Endodermal cell (in vitro differentiated cells): ENCODE results near the gene HLA-A. TPM values are rescaled to one million over a fixed set of nuclear protein-coding genes. Genes with fewer than 3 reads are reported as not detected.

ENCODE experiments used
- DNase-seq: peaks from one replicate; pipeline ENCODE4 v3.0.0-alpha.2; 2017
- H3K27ac ChIP-seq: 2 replicates; pipeline ENCODE4 v1.5.1; 2013; ENCODE audit warnings: mild to moderate bottlenecking, low read depth, low read length, moderate library complexity
- H3K27me3 ChIP-seq: 2 replicates; pipeline ENCODE4 v1.6.1; 2013; ENCODE audit warnings: mild to moderate bottlenecking, low read length, moderate library complexity; ENCODE audit not compliant: insufficient read depth, control insufficient read depth, poor library complexity, severe bottlenecking
- H3K36me3 ChIP-seq: 2 replicates; pipeline ENCODE4 v1.7.0; 2013; ENCODE audit warnings: mild to moderate bottlenecking, low read length, moderate library complexity; ENCODE audit not compliant: control insufficient read depth, insufficient read depth
- H3K4me1 ChIP-seq: one replicate; pipeline ENCODE4 v1.7.0; 2013; ENCODE audit warnings: low read length; ENCODE audit not compliant: control insufficient read depth, insufficient read depth
- H3K4me3 ChIP-seq: 2 replicates; pipeline ENCODE4 v1.5.1; 2013; ENCODE audit warnings: mild to moderate bottlenecking, low read length, moderate library complexity
- H3K9ac ChIP-seq: 2 replicates; pipeline ENCODE4 v1.6.1; 2013; ENCODE audit warnings: mild to moderate bottlenecking, low read length, moderate library complexity; ENCODE audit not compliant: poor library complexity, severe bottlenecking; ENCODE audit errors: extremely low read depth
- H3K9me3 ChIP-seq: 2 replicates; pipeline ENCODE4 v1.6.1; 2013; ENCODE audit warnings: mild to moderate bottlenecking, low read length, moderate library complexity; ENCODE audit not compliant: control insufficient read depth
- H3K27ac Mint-ChIP-seq: 2 replicates; pipeline ENCODE4 v1.8.0; 2020; ENCODE audit warnings: mixed read lengths
- H3K27me3 Mint-ChIP-seq: 2 replicates; pipeline ENCODE4 v1.8.0; 2021; ENCODE audit warnings: mild to moderate bottlenecking, mixed read lengths; ENCODE audit not compliant: insufficient read depth
- H3K36me3 Mint-ChIP-seq: 2 replicates; pipeline ENCODE4 v1.8.0; 2020; ENCODE audit warnings: low read depth, mixed read lengths
- H3K4me1 Mint-ChIP-seq: 2 replicates; pipeline ENCODE4 v1.8.0; 2020; ENCODE audit warnings: mixed read lengths
- H3K4me3 Mint-ChIP-seq: 2 replicates; pipeline ENCODE4 v1.8.0; 2020; ENCODE audit warnings: mild to moderate bottlenecking, moderate library complexity, mixed read lengths
- H3K9me3 Mint-ChIP-seq: 2 replicates; pipeline ENCODE4 v1.8.0; 2020; ENCODE audit warnings: mild to moderate bottlenecking, mixed read lengths
- CTCF ChIP-seq: fragments of 200-600 bp; sonication (generic); conservative IDR thresholded peaks from 2 replicates; pipeline ENCODE4 v1.5.0; 2021; ENCODE audit warnings: antibody characterized with exemption, mild to moderate bottlenecking
- WGBS, 2 experiments: methylation state at CpG; one replicate each; pipeline versions ENCODE4 v1.1.5 to v1.1.7; 2013; ENCODE audit warnings: missing lambda C conversion rate in 2 of 2, mixed read lengths in 1 of 2; ENCODE audit not compliant: insufficient coverage in 1 of 2, insufficient read length in 1 of 2; 5-methylcytosine and 5-hydroxymethylcytosine counted together
- total RNA-seq, 2 donors: library from RNA; stranded (reverse); fragmentation: NEBNext Ultra II Directional in 1 of 2; extraction: Animal tissue kit (Norgen Biotek cat#: 25700) in 1 of 2; gene quantifications; 2 replicates in 1 of 2; 3 replicates in 1 of 2; pipeline ENCODE4 v1.2.1, GENCODE V29; 2021

The HLA-A gene
- total RNA-seq, 2 donors from 2014 or later, result 212 to 282 TPM

- H3K36me3 Mint-ChIP-seq, result no peaks in the 10 kb centered on the region
- Histone ChIP-seq H3K4me1 (no peaks in the 10 kb centered on the region), H3K9me3 (no peaks in the 10 kb centered on the region), H3K27ac (no peak overlapping the region), H3K9ac (no peak overlapping the region), H3K4me3 (no peak overlapping the region), H3K36me3 (no peaks in the 10 kb centered on the region), H3K27me3 (no peaks in the 10 kb centered on the region)
- no peaks in the 10 kb centered on the region for H3K4me1 Mint-ChIP-seq
- WGBS, 2 experiments, result 88% methylated on average over 5 of the region's 6 CpGs; no CpG with 5 or more reads in 1 of the 2 experiments
- DNase-seq, result no peak
- no peaks in the 10 kb centered on the region for H3K9me3 Mint-ChIP-seq
- H3K27ac Mint-ChIP-seq, result no peak overlapping the region
- no peak for TF ChIP-seq CTCF
- H3K27me3 Mint-ChIP-seq, result peaks cover 76% of the 10 kb centered on the region
- no peak overlapping the region for H3K4me3 Mint-ChIP-seq
Measured at GRCh38 chr6:29925321-29925720, 17.0 kb upstream of the HLA-A start.

- no peak overlapping the region for H3K27ac ChIP-seq
- no peaks in the 10 kb centered on the region for H3K27me3 ChIP-seq
- WGBS, 2 experiments, result 81 to 96% methylated on average over 5 to 19 of the region's 24 CpGs
- H3K9me3 Mint-ChIP-seq, result no peaks in the 10 kb centered on the region
- H3K9ac ChIP-seq, result no peak overlapping the region
- no peak for DNase-seq
- no peaks in the 10 kb centered on the region for H3K4me1 Mint-ChIP-seq
- H3K36me3 ChIP-seq, result no peaks in the 10 kb centered on the region
- peaks cover 72% of the 10 kb centered on the region for H3K27me3 Mint-ChIP-seq
- H3K4me1 ChIP-seq, result no peaks in the 10 kb centered on the region
- H3K4me3 Mint-ChIP-seq, result peak overlapping the region; percentile 46
- H3K9me3 ChIP-seq, result no peaks in the 10 kb centered on the region
- TF ChIP-seq CTCF, result no peak
- no peaks in the 10 kb centered on the region for H3K36me3 Mint-ChIP-seq
- H3K27ac Mint-ChIP-seq, result no peak overlapping the region
- no peak overlapping the region for H3K4me3 ChIP-seq
Measured at GRCh38 chr6:29925727-29926412, 16.5 kb upstream of the HLA-A start.

GRCh38 chr6:29926413-29927274, 15.7 kb upstream of the HLA-A start:
- peak; percentile 78 for DNase-seq
- WGBS, 2 experiments, result 85 to 92% methylated on average over 15 to 82 of the region's 82 CpGs
- H3K4me1 ChIP-seq, result no peaks in the 10 kb centered on the region

More at GRCh38 chr6:29926413-29927274, 15.7 kb upstream of the HLA-A start:
- peaks cover 69% of the 10 kb centered on the region for H3K27me3 Mint-ChIP-seq
- Histone ChIP-seq H3K9me3 (no peaks in the 10 kb centered on the region), H3K36me3 (no peaks in the 10 kb centered on the region), H3K9ac (no peak overlapping the region), H3K27me3 (no peaks in the 10 kb centered on the region), H3K4me3 (no peak overlapping the region), H3K27ac (no peak overlapping the region)
- no peak overlapping the region for H3K27ac Mint-ChIP-seq
- no peaks in the 10 kb centered on the region for H3K36me3 Mint-ChIP-seq
- H3K4me3 Mint-ChIP-seq, result peak overlapping the region; percentile 46
- H3K4me1 Mint-ChIP-seq, result no peaks in the 10 kb centered on the region
- TF ChIP-seq CTCF, result no peak
- H3K9me3 Mint-ChIP-seq, result peaks cover 3% of the 10 kb centered on the region
